HG03565 (cell line): ENCODE data around the gene SNX33.

Experiments
- ATAC-seq: cut with Tn5 transposase; IDR thresholded peaks from one replicate; pipeline ENCODE4 v1.9.1; 2021; ENCODE audit warnings: mild to moderate bottlenecking, moderate library complexity; ENCODE audit not compliant: unreplicated experiment

SNX33 gene

GRCh38 chr15:75641179-75641503 lies 6.6 kb upstream of the SNX33 start:
- no peak for ATAC-seq

DNA sequence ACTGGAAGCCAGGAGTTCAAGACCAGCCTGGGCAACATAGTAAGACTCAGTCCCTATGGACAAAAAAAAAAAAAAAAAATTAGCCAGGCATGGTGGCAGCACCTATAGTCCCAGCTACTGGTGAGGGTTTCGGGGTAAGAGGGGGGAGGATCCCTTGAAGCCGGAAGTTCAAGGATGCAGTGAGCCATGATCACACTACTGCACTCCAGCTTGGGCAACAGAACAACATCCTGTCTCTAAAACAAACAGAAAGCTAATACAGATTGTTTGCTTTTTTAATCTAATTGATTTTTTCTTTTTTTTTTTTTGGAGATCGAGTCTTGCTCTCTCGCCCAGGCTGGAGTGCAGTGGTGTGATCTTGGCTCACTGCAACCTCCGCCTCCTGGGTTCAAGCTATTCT lies 6.1 kb upstream of the SNX33 start:
- no peak for ATAC-seq

GRCh38 chr15:75644376-75644775 lies 3.3 kb upstream of the SNX33 start:
- ATAC-seq, result no peak

DNA sequence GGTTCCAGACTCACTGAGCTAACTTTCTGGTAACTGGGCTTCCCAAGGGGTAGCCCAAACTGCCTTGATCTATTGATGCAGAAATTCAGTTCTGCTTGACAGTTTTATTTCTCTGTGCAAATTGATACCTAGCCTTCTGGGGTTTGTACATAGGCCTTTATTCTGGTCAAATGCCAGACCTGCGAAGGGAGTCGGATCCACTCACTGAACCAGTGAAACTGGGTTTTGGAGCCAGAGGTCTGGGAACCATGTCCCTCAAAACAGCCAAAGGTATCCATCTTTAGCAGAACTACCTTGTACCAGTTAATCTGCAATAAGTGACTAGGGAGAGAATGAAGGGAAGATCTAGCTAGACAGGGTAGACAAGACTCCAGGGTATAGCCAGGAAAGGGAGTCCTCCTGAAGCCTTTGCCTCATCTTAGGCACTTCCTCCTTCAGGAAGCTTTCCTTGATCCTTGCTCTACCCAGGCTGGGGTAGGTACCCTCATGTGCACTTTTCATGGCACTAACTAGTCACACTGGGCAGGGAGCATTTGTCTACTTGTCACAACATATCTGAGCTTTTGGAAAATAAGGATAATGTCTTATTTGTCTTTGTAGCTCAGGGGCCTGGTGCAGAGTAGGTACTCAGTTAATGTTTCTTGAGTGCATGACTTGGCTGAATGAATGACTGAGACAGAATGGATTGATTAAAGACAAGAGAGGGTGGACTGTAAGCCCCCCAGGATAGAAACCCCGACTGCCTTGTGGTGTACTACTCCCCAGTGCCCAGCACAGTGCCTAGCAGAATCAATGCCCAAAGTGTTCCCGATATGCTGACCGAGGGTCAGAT lies 1.4 kb upstream of the SNX33 start:
- no peak for ATAC-seq

- ATAC-seq, result no peak
These were observed 758 bp upstream of the SNX33 start for GRCh38 chr15:75646944-75647364.

DNA sequence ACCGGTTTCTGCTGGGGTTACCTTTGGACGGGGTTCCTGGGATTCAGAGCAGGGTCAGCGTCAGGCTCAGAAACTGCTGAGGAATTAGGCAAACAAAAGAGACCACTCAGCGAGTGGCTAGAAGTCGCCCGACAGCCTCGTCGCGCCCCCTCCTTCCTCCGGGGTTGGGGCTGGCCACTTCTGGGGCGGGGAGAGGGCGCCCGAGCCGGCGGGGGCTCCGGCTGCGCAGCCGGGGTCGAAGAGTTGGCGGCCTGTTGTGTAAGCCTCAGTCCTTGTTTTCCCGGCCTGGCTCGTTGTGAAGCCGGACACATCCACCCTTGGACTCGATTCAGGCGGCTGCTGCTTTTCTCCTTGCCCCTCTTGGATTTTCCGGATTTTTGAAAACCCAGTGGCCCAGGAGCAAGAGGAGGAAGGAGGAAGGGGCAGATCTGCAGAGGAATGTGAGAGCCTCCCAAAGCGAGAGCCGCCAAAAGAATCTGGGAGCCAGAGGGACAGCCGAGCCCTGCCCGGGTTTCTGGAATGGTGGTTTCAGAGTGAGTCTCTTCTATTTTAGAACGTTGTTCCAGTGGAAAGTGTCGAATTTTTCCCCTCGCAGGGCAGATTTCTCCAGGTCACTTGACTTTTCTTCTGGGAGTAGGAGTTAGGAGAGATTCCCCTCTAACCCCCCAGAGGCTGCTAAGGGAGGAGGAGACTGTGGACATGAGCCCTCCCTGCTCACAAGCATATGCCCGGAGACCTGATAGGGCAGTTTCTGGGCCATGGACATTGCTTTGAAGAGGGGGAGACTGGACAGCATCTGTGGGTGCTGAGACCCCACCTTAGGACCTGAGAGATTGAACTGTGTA lies 666 bp downstream of the SNX33 start:
- ATAC-seq, result no peak

DNA sequence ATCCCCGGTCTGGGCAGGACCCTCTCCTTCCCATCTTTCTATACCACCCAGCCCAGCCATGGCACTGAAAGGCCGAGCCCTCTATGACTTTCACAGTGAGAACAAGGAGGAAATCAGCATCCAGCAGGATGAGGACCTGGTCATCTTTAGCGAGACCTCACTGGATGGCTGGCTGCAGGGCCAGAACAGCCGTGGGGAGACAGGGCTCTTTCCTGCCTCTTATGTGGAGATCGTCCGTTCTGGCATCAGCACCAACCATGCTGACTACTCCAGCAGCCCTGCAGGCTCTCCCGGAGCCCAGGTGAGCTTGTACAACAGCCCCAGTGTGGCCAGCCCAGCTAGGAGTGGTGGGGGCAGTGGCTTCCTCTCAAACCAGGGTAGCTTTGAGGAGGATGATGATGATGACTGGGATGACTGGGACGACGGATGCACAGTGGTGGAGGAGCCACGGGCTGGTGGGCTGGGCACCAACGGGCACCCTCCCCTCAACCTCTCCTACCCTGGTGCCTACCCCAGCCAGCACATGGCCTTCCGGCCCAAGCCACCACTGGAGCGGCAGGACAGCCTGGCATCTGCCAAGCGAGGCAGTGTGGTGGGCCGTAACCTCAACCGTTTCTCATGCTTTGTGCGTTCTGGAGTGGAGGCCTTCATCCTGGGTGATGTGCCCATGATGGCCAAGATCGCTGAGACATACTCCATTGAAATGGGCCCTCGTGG lies 1.5 kb downstream of the SNX33 start:
- ATAC-seq, result no peak

DNA sequence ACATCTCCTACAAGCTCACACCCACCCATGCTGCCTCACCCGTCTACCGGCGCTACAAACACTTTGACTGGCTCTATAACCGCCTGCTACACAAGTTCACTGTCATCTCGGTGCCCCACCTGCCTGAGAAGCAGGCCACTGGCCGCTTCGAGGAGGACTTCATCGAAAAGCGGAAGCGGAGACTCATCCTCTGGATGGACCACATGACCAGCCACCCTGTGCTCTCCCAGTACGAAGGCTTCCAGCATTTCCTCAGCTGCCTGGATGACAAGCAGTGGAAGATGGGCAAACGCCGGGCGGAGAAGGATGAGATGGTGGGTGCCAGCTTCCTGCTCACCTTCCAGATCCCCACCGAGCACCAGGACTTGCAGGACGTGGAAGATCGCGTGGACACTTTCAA lies 2.1 kb downstream of the SNX33 start:
- no peak for ATAC-seq

DNA sequence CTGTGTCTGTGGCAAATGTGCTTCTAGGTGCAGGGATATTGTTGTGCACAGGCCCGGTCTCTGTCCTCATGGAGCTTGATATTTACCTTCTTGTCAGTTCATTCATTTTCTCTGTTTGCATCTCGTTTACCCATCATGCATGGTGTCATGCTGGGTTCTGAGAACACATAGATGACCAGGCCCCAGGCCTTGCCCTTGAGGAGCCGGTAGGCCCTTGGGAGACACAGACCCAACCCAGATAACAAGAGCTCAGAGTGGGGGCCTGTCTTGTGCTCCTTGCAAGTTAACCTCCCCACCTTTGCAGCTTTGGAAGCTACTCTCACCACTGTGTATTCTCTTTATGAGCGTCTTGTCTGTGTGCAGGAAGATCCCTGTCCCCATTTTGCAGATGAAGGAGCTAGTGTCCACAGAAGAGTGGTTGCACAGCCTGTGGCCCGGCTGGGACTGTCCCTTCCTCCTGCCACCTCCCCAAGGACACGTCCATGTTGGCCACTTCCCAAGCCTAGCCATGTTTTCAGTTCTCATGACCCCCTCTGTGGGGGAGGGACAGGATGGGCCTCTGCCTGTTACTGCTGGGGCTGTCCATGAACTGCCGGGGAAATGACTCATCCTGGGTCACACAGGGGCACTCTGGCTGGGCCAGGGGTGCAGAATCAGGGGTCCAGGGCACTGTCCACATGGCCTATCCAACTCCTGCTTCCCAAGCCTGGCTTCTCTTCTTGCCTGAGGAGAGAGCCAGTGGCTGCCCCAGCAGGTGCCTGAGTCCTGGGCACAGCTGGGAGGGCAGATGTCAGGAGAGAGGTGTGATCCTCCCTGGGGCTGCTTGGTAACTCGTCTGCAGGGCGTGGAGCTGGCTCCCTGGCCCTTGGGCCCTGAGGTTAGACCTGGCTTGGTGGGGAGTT lies 3.4 kb downstream of the SNX33 start:
- no peak for ATAC-seq

DNA sequence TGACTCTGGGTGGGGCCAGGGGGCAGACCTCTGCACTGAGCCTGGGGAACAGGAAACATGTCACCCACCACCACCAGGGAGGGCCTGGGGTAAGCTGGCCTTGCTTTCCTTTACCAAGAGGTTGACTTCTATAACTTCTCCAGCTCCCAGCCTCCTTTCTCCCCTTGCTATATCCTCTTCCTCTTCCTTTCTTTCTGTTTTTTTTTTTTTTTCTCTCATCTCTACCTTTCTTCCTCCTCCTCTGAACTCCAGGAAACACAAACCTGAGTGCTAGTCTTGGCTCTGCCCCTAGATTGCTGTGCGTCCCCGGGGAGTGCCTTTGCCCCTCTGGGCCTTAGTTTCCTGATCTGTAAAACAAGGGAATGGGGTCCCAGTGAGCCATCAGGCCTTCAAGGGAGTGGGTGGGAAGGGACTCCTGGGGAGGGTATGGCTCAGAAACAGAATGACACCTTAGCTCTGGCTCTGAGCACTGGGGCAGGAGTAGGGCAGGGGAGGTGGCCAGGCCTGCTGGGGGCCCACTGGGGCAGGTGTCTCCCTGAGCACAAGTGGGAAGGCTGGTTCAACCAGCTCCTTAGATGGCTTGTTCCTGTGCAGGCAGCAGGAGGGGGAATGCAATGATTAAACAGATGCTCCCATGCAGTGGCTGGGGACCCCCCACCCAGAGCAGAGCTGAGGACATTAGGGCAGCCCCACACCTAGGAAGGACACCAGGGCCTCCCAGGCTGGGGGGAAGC lies 4.3 kb downstream of the SNX33 start:
- ATAC-seq, result no peak

DNA sequence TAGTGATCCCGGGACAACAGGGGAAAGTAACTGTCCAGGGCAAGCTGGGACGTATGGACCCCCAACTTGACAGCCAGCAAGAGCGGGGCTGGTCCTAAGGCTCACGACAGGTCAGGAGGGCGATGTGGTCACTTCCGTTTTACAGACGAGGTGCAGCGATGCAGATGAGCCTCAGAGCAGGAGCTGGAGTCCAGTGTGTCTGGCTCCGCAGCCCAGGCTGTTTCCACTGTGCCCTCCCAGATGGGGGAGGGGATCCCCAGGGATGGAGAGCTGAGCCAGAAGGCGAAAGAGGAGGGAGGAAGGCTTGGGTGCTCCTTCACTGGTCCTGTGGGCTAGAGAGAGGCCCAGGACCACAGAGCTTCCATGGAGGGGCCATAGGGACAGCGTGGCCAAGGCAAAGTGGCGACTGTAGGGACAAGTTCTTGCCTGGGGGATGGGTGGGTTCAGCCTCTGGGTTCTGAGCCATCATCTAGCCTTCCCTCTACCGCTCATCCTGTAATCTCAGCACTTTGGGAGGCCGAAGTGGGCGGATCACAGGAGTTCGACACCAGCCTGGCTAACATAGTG lies 5.7 kb downstream of the SNX33 start:
- no peak for ATAC-seq

DNA sequence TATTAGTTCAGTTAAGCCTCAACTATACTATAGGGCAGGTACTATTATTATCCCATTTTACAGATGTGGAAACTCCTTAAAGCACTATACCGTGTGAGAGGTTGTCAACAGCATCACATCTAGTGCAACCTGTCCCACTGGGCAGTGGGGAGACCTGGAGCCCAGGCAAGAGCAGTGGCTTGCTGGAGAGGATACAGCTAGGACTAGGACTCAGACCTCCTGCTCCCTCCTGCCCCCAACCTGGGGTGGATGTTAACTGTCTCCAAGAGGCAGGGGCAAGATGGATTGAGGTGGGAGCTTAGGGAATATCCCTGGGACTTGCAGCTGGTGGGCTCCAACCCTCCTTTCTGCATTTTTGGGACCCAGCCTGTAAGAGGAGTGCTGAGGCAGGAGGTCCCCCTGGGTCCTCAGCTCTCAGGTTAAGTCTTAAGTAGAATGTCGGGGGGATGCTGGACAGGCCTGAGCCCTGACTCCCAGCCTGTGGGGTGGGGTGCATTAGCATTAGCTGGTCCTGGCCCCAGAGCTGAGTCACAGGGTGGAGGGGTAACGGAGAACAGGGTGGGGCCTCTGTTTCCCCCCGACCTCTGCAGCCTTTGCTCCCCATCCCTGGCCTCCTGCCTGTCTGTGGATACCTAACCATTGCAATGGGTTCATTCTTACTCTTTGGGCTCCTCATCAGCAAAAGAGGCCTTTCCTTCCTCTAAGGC lies 6.6 kb downstream of the SNX33 start:
- no peak for ATAC-seq

DNA sequence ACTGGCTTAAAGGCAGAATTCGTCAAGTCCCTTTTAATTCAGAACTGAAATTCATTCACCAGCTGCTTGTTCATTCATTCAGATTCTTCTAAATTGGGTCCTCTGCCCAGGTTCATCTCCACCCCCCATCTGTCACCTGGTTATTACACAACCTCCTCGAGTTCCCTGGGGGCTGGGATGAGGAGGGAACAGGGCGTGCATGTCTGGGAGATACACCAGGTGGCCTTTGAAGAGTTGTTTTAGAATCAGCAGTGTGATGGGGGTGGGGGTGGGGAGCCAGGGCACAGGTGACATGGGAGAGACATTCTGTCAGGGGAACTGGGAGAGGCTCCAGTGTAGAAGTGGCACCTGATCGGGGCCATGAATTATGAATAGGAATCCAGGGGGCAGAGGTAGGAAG lies 8.2 kb downstream of the SNX33 start:
- ATAC-seq, result no peak

GRCh38 chr15:75656331-75656730 lies 8.6 kb downstream of the SNX33 start:
- no peak for ATAC-seq

DNA sequence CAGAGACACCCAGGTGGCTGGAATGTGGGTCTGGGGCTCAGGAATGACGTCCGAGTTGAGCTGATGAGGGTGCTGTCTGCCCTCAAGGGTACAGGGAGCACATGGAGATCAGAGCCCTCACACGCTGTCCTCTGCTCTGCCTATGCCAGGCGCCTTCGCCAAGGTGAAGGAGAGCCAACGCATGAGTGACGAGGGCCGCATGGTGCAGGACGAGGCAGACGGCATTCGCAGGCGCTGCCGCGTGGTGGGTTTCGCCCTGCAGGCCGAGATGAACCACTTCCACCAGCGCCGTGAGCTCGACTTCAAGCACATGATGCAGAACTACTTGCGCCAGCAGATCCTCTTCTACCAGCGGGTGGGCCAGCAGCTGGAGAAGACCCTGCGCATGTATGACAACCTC lies 9.1 kb downstream of the SNX33 start:
- ATAC-seq, result no peak

DNA sequence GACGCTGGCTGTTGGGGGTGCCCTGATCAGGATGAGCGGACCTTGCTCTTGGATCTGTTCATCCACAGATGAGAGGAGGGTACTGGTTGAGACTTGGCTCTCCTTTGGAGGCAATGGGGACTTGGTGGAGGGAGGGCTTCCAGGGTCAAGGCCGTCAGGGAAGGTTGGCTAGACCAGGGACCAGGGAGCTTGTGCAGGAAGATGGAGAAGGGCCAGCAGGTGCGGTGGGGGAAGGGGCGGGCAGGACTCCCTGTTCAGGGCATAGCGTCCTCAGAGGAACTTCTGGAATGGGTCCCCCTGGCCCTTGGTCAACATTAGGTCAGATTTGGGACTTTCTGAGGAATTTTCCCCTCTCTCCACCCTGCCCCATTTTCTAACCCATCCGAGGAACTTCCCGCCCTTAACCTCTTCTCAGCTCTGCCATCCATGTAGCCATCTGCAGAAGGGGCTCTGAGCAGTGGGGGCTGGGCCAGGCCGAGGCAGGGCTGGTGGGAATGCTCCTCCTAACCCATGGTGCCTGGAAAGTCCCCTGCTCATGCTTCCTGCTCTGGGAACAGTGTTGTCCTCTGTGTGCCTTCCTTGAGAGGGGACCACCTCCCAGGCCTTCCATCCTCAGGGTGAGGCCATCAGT lies 11.5 kb downstream of the SNX33 start:
- no peak for ATAC-seq

GRCh38 chr15:75659928-75660645 lies 12.4 kb downstream of the SNX33 start:
- no peak for ATAC-seq
